ENCODE measurements around the gene GSTM5.
A peak's percentile ranks its signal among the peaks of the same experiment; 100 is the strongest.
"Not testable (repeated sequence)": the region's sequence is repeated elsewhere in the genome, so short reads cannot be mapped to it uniquely, and the experiment has no call there.

Gene GSTM5

DNA sequence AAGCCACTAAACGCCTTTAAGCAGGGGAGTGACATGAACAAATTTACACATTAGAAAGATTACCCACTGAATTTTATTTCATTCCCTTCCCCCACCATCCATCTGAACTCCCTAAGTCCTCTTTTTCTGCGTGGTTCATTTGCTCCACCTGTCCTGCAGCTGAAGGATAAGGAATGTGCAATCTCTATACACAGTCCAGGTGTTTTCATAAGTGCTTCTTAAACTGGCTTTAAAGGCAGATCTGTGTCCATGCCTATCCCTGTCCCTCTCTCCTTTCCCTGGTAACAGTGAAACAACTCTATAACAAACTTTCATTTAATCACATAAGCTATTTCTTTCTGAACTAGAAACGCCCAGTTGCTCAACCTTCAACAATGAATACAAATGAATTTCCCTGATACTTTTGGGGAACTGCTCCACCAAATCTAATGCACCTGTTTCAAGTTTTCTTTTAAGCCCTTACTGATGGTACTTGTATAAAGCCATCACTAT, 20.4 kb downstream of the GSTM5 start:
- DNase-seq = no peak

DNA sequence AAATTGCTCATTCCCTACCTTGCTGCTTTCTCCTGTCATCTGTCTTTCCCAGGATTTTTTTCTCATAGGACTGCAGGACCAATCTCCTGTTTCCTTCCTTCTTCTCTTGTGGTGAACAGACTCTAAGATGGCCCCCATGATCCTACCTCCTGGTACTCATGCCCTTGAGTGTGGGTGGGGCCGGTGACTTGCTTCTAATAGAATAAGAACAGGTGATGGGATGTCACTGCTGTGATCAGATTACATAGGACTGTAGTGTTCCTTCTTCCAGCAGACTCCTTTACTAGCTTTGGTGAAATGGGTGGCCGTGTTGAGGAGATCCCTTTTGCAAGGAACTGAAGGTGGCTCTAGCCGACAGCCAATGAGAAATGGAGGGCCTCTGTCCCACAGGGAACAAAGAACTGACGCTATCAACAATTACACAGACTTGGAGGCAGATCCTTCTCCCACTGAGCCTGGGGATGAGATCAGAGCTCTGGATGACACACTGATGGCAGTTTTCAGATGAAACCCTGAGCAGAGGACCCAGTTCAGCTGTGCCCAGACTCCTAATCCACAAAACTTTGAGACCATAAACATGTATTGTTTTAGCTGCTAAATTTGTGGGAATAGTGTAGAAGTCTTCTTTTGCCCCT, 21.3 kb downstream of the GSTM5 start:
- no peak for DNase-seq

DNA sequence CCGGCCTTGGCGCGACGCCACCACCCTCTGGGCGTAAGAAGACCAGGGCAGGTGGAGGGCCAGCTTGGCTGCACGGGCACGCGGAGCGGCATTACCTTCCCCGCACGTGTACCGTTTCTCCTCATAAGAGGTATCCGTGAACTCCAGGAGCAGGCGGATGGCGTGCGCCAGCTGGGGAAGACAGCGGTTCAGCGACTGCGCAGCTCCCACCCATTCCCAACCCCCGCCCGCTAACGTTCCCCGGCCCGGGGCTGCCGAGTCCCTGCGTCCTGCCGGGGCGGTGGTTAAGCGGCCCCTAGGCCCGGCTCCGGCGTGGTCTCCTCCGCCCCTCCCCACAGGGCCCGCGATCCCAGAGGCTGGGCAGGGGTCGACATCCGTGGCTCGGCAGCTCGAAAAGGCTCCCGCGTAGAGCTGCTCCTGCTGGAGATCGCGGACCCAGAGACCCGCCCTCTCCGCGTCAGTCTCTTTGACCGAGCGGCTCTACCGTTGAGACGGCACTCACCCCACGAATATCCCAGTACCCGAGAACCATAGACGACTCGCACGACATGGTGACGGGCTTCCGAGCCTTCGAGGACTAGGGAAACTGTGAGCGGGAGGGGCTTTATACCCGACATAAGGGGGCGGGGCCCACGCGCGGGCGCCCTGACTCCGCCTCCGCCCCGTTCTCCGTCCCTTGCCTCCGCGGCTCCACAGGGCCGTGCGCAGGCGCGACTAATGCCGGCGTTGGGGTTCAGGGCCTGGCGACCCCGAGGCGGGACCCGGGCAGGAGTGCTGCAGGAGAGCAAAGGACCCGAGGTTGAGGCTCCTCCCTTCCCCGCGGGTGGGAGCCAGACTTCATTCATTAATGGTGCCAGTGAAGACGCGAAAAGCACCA, 27.9 kb downstream of the GSTM5 start:
- peak; percentile 48 for DNase-seq

DNA sequence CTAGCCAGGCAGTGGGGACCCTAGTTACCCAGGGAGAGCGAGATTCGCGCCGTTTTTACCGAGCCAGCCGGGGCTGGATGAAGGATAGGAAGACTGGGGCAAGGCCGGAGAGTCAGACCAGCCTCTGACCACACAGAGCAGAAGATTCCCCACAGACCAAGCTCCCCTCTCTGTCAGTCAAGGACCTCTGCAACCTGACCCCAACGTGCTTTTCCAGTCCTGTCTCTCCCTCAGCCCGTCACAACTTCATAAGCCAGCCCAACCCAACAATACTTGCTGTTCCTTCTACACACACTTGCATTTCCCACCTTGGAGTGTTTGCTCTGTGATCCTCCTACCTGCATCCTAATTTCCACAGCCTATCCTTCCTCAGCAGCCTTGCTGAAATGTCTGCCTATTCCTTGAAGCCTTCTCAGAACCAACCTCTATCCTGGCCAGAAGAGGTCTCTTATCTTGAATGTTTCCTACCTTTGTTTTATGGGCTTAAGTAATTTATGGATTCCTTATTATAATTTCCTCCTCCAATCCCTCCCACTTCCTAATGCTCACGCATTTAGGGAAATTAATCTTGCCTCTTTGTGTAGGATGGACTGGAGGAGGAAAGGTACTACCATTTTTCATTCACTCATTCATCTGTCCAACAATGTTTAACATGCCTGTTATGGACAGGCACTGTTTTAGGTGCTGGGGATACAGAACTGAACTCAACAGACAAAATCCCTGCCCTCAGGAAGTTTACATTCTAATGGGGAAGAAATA, 28.7 kb downstream of the GSTM5 start, which contains the start of gene GSTM3:
Gene GSTM3 (minus strand): TSS at position 424 of the 759 bp plus-strand sequence. CDS start 751 bp downstream, outside the sequence.
- DNase-seq = no peak

DNA sequence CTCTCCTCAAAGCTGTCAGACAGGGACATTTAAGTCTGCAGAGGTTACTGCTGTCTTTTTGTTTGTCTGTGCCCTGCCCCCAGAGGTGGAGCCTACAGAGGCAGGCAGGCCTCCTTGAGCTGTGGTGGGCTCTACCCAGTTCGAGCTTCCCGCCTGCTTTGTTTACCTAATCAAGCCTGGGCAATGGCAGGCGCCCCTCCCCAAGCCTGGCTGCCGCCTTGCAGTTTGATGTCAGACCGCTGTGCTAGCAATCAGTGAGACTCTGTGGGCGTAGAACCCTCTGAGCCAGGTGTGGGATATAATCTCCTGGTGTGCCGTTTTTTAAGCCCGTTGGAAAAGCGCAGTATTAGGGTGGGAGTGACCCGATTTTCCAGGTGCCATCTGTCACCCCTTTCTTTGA, 36.3 kb downstream of the GSTM5 start:
- DNase-seq = not testable (repeated sequence)

DNA sequence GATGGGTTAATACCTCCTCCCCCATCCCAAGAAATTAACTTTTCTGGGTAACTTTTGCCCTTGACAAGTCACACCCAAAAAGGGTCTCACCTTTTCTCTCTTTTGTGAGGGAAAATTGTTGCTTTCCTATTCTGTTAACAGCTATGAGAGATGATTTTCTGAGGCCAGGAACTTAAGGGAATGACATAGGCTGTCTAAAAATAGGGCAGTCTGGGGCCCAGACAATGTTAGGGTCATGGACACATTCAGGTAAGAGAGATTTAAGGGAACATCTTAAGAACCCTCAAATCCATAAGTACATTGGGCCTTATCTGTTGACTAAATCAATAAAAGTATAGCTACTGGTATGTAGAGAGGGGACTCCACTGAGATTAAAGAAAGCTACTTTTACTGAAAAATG, 37.2 kb downstream of the GSTM5 start:
- DNase-seq = no peak

DNA sequence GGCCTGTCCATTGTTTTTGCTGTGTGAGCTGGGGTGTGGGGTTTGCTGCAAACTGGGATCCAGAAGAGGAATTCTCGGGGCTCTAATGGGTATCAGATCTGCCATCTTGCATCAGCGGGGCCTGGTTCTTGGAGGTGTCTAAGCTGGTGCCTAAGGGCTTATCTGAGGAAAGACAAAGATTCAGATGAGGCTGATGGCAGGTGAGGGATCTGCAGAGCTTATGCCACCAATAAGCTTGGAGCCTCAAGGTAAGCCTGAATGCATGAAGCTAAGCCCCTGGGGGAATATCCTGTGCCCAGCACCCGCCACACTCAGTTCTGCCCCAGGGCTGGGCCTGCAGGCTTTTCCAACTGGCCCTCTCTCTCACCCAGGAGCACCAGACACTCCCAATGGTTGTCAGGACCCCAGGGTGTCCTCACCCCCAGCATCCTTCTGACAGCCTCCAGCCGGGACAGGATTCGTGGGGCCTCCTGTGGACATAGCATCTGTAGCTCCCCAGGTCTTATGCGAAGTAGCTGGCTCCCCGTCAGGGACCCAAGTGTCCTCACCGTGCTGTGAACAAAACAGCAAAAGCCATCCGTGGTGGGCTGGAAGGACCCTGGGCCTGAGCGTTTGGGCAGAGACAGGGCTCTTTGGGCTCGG, 38.3 kb downstream of the GSTM5 start:
- no peak for DNase-seq

DNA sequence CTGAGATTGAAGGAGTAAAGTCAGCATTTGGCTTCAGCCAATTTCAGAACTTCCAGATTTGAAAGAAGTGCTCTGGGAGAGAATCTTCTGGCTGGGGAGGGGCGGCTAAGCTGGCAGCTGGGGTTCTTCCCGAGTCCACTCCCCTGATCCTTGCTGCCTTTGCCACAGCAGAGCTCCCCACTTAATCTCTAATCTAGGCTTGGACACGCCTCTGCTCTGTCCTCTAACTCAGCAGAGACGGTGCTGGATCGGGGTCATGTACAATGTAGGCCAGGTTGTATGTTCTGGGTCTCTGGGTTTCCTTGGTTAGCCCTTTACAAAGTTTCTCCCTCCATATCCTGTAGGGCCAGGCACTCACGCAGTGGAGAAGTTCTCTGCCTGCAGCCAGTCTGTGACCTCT, 38.9 kb downstream of the GSTM5 start:
- DNase-seq = no peak

DNA sequence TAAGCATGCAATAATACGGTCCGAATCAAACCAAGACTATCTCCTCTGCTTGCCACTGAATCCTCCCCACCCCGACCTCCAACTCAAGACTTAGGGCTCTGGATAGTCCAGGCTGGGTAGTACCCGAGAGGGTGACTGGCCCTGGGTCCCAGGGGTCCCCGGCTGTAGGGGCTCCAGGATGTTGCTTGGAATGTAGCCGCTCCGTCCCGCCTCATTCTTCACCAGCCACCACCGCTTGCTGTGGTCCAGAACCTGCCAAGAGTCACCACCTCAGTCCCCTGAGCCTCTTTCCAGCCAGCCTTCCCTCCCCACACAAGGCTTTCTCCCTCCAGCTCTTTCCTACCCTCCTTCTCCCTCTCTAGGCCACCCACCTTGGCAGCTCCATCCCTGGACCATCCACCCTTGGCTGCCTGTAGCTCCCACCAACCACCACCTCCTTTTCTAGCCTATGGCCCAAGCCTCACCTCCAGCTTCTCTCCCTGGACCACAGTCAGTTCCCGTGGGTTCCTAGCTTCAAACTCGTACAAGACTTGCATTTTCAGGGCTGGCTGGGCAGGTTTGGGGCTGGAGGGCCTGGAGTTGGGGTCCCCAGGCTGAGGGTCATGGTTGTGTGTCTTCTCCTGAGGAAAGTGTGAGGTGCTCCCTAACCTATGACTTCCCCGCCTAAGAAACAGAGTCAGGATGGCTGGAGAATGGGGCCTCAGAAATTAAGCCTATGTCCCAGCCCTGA, 39.6 kb downstream of the GSTM5 start:
- no peak for DNase-seq

DNA sequence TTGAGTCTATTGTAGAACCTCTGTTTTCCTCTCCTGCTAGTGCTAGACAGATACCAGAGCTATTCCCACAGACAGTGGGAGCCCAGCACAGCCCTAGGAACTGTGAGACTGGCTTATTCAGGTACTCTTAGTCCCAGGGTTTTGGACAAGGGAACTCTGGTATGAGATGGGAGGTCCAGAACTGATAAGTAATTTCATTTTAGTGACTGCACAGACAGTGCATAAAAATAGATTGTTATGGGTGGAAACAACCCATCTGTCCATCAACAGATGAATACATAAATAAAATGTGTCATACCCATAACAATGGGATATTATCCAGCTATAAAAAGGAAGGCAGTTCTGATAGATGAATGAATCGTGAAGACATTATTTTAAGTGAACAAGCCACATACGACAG, 42.7 kb downstream of the GSTM5 start:
- DNase-seq = no peak

DNA sequence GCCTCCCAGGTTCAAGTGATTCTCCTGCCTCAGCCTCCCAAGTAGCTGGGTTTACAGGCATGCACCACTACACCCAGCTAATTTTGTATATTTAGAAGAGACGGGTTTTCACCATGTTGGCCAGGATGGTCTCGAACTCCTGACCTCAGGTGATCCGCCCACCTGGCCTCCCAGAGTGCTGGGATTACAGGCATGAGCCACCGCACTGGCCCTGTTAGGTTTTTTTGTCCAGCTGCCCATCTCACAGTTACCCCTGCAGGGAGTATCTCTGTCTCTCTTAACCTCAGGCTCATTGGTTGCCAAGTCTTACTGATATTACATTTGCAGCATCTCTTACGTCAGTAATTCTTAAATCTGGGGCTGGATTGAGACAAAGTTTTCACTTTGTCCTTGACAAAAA, 44.3 kb downstream of the GSTM5 start:
- DNase-seq = not testable (repeated sequence)

DNA sequence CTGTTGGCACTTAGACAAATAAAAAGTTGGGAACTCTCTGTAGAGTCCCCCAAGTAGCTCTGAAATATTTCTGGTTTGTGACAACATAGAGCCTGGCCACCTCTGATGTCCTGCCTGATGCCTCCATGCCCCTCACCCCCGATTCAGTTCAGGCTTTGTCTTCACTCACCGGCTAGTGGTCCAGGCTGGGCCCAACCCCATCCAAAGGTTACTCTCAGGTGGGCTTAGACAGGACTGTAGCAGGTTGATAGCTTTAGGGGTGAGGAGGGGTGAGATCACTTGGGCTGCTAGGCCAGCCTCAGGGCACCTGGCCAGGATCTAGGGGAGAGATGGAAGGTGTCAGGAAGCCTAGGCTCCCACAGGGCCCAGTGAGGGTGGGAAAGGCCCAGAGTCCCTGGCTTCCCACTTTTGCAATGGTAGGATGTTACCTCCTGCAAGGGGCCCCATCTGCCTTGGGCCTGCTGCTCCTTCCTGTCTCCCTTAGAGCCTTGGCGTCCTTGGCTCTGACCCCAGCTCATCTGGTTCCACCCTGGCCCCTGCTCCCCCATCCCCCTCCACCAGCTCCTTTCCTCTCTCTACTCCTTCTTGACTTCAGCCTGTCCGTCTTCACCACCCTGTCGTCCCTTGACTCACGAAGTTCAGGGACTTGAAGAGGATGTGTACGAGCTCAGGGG, 44.9 kb downstream of the GSTM5 start:
- no peak for DNase-seq

DNA sequence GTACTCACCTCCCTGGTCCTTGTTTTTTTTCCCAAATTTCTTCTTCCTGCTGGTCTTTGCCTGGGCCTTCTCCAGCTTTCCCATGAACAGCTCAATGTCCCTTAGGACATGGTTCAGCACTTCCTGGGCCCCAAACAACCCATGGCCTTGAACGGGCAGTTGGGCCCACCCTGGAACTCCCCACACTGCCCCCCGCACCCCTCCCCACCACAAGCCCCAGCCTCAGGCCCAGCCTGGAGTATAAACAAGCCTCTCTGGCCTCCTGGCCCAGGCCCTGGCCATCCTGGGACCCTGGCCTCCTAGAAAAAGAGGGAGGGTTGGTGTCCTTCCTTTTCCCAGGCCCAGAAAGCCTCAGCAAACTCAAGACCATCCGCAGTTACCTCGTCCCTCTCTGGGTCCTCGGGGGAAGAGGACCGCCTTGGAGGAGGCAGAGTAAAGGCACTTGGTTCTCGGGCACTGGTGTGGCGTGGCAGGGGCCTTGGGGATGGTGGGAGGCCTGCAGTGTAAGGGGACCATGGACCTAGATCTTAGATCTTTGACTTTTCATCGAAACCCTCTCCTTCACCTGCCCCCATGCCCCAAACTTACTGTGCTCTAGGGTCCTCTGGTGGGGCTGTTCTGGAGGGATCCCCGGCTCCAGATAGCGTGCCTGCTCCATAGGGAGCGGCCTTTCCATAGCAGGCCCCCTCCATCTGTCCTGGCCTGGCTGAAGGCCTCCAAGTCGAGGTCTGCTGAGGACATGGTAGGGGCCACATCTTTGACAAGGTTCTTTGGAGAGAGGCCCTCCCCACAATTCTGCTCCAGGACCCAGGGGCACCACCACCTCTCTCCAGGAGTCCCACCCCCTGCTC, 46.1 kb downstream of the GSTM5 start:
- DNase-seq = no peak

DNA sequence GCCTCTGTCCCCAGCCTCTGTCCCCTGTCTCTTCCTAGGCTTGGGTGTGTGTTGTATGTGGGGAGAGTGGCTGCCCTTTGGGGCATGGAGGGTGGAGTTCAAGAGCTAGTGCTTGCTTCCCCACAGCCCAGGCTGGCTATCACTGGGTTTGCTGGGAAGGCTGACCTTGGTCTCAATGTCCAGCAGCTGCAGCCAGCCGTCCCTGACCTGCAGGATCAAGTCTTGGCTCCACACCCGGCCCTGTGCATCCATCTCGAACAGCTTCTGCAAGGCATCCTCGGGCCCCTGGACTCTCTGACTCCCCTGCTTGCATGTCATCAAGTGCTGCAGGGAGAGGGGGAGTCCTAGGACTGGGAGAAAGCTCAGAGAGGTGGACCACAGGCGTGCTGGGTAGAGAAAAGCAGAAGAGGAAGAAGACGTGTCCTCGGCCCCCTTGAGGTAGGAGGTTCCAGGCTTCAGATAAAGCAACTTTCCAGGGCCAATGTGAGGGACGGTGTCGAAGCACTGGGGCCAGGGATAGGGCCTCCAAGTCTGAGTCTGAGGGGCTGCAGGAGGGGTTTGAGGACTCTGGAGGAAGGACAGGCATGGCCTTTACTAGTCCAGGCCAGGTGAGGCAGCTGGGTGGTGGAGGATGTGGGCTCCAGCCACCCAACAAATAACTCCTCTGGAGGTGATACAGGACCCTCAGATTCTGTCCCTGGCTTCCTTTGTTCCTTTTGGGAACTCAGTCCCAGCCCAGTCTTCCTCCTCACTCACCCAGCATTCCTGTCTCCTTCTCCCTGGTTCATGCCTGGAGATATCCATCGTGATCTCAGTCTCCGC, 47.7 kb downstream of the GSTM5 start:
- no peak for DNase-seq

DNA sequence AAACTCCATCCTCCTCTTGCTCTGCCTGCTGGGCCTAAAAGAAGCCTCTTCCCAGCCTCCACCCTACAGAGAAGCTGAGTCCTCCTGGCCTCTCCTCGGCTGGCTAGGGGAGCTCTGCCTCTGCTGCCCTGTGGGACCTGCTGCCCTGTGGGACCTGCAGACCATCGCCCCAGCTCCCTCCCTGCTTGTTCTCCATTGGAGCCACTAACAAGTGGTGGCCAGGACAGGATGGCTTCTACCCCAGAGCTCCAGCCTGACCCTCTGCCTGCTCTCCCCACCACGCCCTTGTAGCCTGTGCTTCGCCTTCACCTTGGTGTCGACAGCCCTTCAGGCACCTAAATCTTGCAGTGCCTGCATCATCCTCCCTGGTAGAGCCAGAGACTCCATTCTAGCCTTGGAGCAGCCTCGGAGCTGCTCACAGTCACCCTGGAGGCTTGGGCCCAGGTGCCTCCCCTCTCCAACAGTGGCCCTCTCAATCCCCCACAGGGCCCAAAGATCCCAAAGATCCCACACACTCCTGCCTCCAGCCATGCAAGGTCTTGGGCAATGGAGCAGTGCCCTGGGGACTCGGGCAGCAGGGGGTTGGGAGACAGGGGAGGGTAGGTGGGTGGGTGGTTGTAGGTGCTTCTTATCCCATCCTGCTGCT, 48.7 kb downstream of the GSTM5 start:
- no peak for DNase-seq

DNA sequence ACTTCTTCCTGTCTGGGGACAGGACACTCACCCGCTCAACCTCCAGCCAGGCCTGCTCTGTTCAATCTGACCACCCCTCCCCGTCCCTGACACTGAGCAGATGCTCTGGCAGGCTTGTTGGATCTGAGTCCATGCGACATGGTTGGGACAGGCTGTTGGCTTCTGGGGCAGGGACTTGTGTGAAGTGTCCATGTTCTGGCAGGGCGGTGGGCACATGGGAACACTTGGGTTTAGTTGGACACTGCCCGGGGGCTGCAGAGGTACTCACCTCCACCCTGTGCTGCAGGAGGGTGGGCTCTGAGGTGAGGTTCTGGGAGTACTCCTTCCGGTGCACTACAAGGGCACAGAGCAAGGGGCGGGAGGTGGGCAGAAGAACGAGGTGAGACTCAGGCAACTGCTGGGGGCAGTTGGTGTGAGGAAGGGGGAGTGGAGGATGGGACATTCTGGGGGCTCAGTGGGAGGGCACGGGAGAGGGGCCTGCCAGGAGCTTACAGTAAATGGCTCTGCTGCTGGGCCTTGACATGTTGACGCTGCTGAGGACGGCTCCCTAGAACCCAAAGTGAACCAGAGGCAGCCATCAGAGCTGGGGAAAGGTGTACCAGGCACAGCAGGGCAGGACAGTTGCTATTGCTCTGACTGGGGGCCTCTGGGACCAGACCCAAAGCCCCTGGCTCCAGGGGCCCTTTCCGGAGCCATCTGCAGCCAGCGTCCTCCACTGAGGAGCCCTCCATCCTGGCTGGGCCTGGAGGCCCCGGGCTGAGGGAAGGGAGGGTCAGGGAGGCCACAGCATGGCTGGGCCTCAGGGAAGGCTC, 49.4 kb downstream of the GSTM5 start:
- DNase-seq = no peak

DNA sequence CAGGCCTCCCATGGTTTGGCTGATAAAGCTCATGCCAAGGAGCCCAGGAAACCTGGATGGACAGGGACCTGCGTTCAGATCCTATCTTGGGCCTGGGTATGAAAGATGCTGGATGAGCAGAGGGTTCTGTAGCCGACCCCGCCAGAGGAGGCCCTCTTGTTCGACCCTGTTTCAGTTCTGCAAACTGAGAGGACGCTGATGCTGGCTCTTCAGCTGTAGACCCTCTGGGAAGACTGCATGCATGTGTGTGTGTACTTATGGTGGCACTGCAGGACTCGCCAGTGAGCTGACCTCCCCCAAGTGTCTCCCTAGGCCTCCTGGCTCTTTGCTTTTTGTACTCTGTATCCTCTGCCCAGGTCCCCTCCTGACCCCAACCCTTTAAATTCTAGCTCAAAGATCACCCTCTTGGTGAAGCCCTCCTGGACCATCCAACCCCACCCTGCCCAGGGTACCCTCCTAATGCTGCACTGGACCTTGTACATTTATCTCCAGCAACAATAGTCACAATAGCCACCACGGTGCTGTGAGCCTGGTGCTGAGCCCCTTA, 50.1 kb downstream of the GSTM5 start:
- DNase-seq = no peak

Data from T1000 (cell line).